Activated naive CD4-positive, alpha-beta T cell treated with anti-CD3 and anti-CD28 coated beads, Interleukin-2, amount 50 U/mL, for 72 hours (primary cell): Measurements from ENCODE around the gene GAS2. TPM values are rescaled to one million over a fixed set of nuclear protein-coding genes. Genes with fewer than 3 reads are reported as not detected.

Experiments
- ATAC-seq, 2 donors: fragments of 150-1000 bp; cut with Tn5 transposase; 2 replicates each; pipeline ENCODE4 v1.10.0; 2021; ENCODE audit warnings: mild to moderate bottlenecking in 2 of 2, moderate library complexity in 2 of 2
- DNase-seq, 2 donors: peaks; one replicate each; pipeline ENCODE4 v3.0.0; 2021 to 2022; ENCODE audit warnings: low spot score in 2 of 2
- H3K27ac Mint-ChIP-seq, 2 donors: one replicate each; pipeline ENCODE4 v1.8.0; 2022; ENCODE audit warnings: mild to moderate bottlenecking in 2 of 2, mixed read lengths in 2 of 2
- H3K36me3 Mint-ChIP-seq, 2 donors: one replicate each; pipeline ENCODE4 v1.8.0; 2022; ENCODE audit warnings: mixed read lengths in 2 of 2
- H3K9me3 Mint-ChIP-seq, 2 donors: one replicate each; pipeline ENCODE4 v1.8.0; 2022; ENCODE audit warnings: mixed read lengths in 2 of 2
- total RNA-seq, 2 donors: library from RNA; stranded (reverse); gene quantifications; one replicate each; pipeline ENCODE4 v1.2.3, GENCODE V29; 2022

GAS2 gene
- total RNA-seq, 2 donors from 2014 or later: 2.0 to 3.2 TPM

GRCh38 chr11:22851477-22851876 lies 185.1 kb downstream of the GAS2 start:
- Mint-ChIP-seq H3K36me3 (peaks cover 0 to 8% of the 10 kb centered on the region in 2 donors), H3K9me3 (peaks cover 0 to 6% of the 10 kb centered on the region in 2 donors), H3K27ac (no peak overlapping the region)
- DNase-seq (no peak), ATAC-seq (no peak)

- no peaks in the 10 kb centered on the region for H3K9me3 Mint-ChIP-seq
- DNase-seq (no peak), ATAC-seq (no peak)
- H3K36me3 Mint-ChIP-seq: peaks cover 0 to 5% of the 10 kb centered on the region in 2 donors
- no peak overlapping the region for H3K27ac Mint-ChIP-seq
These were observed 193.3 kb downstream of the GAS2 start for GRCh38 chr11:22859756-22860155.

- H3K9me3 Mint-ChIP-seq: no peaks in the 10 kb centered on the region
- ATAC-seq (no peak), DNase-seq (no peak)
- peaks cover 0 to 5% of the 10 kb centered on the region in 2 donors for H3K36me3 Mint-ChIP-seq
- H3K27ac Mint-ChIP-seq: no peak within 1 kb of the TSS
These were observed 193.8 kb downstream of the GAS2 start, which contains the start of gene CCDC179 for GRCh38 chr11:22860241-22860640. Gene CCDC179, minus strand, starts transcription at chr11:22860474. Its CDS starts 53 bp downstream, at chr11:22860421.

Other genes starting within 250 kb of the GAS2 start
- 10 to 100 TPM in 1 of 2 donors, 1 to 10 TPM in 1; 5.1 to 13.8 TPM for gene FANCF, start 40.8 kb upstream of the GAS2 start, total RNA-seq
- gene SVIP, start 163.2 kb downstream of the GAS2 start, total RNA-seq: 10 to 100 TPM; 46.6 to 70.2 TPM
- gene CCDC179, start 193.9 kb downstream of the GAS2 start, total RNA-seq: not detected